ENCODE measurements around the gene TBL1X. TPM values are rescaled to one million over a fixed set of nuclear protein-coding genes. Genes with fewer than 3 reads are reported as not detected.
"Not testable (repeated sequence)": the region's sequence is repeated elsewhere in the genome, so short reads cannot be mapped to it uniquely, and the experiment has no call there.

The TBL1X gene
- total and polyA plus RNA-seq, 2 of the 13 experiments (the other 11 are each of a cell fraction or from before 2014, with no cell fraction given) = 17.6 to 19.9 TPM

GRCh38 chrX:9475417-9475816 lies 10.6 kb downstream of the TBL1X start:
- in situ Hi-C loops (cut with HindIII; ENCODE audit: extremely low pct_ligation_motif_present, low pct_unique_long_range_greater_than_20kb); H3K4me3 ChIP-seq (replicated peaks in 1 of 3; ENCODE audit: insufficient read depth in 1 of 3, low read depth in 2 of 3, low read length in 3 of 3); ATAC-seq; H3K27ac ChIP-seq (ENCODE audit: extremely low read length, insufficient read depth, low read length); H3K4me2 ChIP-seq (ENCODE audit: low read depth, low read length); H2AFZ ChIP-seq (ENCODE audit: low read length); H3K27me3 ChIP-seq (ENCODE audit: control insufficient read depth in 1 of 2, insufficient read depth in 2 of 2, low read length in 2 of 2); BruUV-seq (replicated peaks); H3K36me3 ChIP-seq (replicated peaks in 1 of 2; ENCODE audit: control insufficient read depth in 1 of 2, insufficient read depth in 2 of 2, low read length in 2 of 2); DNase-seq (ENCODE audit: low spot score); CTCF ChIA-PET (ENCODE audit: low intra/inter-chr PET ratio, low total read pairs); POLR2A ChIA-PET; intact Hi-C loops (cut with micrococcal nuclease; ENCODE audit: unreplicated experiment); H3K9ac ChIP-seq (ENCODE audit: insufficient read depth, low read depth, low read length); FAIRE-seq; H3K9me3 ChIP-seq (ENCODE audit: low read length): not testable (repeated sequence)
- Histone ChIP-seq H4K20me1 (ENCODE audit: insufficient read depth, low read length) (peaks cover 18% of the 10 kb centered on the region; the same call in 1 of the 2 replicates), H3K4me1 (ENCODE audit: insufficient read depth, low read length) (peaks cover 74% of the 10 kb centered on the region), H3K79me2 (ENCODE audit: insufficient read depth, low read length) (peaks cover 78% of the 10 kb centered on the region)
- WGBS (ENCODE audit: low lambda C conversion rate) = 89% methylated on average over 4 of the region's 4 CpGs

DNA sequence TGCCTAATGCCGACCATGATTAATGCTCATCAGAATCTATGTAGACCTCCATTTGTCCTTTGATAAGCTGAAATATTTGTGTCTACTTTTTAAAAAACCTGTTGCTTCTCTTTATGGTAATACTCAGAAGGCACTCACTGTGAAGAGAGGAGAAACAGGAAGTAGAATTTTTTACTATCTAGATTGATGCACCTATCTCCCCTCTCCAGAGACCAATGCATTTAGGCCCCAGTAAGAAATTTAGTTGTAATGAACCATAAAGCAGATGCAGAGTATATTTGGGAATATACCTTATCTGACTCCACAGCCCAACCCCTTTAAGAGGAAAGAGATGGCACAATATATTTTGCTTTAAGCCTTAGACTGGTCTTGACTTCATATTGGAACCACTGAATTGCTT lies 11.1 kb downstream of the TBL1X start:
- no peak overlapping the region for H3K9ac ChIP-seq (ENCODE audit: insufficient read depth, low read depth, low read length)
- H3K4me2 ChIP-seq (ENCODE audit: low read depth, low read length) = peak overlapping the region; percentile 3; the same call in 1 of the 2 replicates
- no peak for FAIRE-seq

More for the DNA sequence above, 11.1 kb downstream of the TBL1X start:
- ChIA-PET CTCF (ENCODE audit: low intra/inter-chr PET ratio, low total read pairs) (no interaction called here), POLR2A (no interaction called here)
- H3K9me3 ChIP-seq (ENCODE audit: low read length) = no peaks in the 10 kb centered on the region
- DNase-seq (ENCODE audit: low spot score) (no peak), ATAC-seq (no peak)
- H3K79me2 ChIP-seq (ENCODE audit: insufficient read depth, low read length) = peaks cover 76% of the 10 kb centered on the region
- H3K27ac ChIP-seq (ENCODE audit: extremely low read length, insufficient read depth, low read length) = peak overlapping the region; percentile 26
- 89% methylated on average over 1 of the region's 1 CpG for WGBS (ENCODE audit: low lambda C conversion rate)
- in situ Hi-C loops (cut with HindIII; ENCODE audit: extremely low pct_ligation_motif_present, low pct_unique_long_range_greater_than_20kb) = no loop called here
- no TSS peak for BruUV-seq (replicated peaks)
- no peak overlapping the region for H2AFZ ChIP-seq (ENCODE audit: low read length)
- peaks cover 17% of the 10 kb centered on the region; the same call in 1 of the 2 replicates for H4K20me1 ChIP-seq (ENCODE audit: insufficient read depth, low read length)
- no peaks in the 10 kb centered on the region for H3K36me3 ChIP-seq (replicated peaks in 1 of 2; ENCODE audit: control insufficient read depth in 1 of 2, insufficient read depth in 2 of 2, low read length in 2 of 2)
- no peaks in the 10 kb centered on the region for H3K27me3 ChIP-seq (ENCODE audit: control insufficient read depth in 1 of 2, insufficient read depth in 2 of 2, low read length in 2 of 2)
- no peak overlapping the region for H3K4me3 ChIP-seq (replicated peaks in 1 of 3; ENCODE audit: insufficient read depth in 1 of 3, low read depth in 2 of 3, low read length in 3 of 3)
- intact Hi-C loops (cut with micrococcal nuclease; ENCODE audit: unreplicated experiment) = no loop called here
- TF ChIP-seq EED (CRISPR knock-in tag; IDR thresholded peaks at IDR 0.05) (no peak), GATA4 (IDR thresholded peaks at IDR 0.05; ENCODE audit: borderline replicate concordance, low read depth) (no peak), ELF4 (CRISPR knock-in tag; IDR thresholded peaks at IDR 0.05; ENCODE audit: borderline replicate concordance) (no peak), RXRB (CRISPR knock-in tag; IDR thresholded peaks at IDR 0.05; ENCODE audit: borderline replicate concordance) (no peak), TERF1 (CRISPR knock-in tag; IDR thresholded peaks at IDR 0.05) (no peak), SETDB1 (CRISPR knock-in tag; IDR thresholded peaks at IDR 0.05; ENCODE audit: borderline replicate concordance) (no peak), RCOR2 (CRISPR knock-in tag; IDR thresholded peaks at IDR 0.05) (no peak), ZFAT (CRISPR knock-in tag; conservative IDR thresholded peaks at IDR 0.05) (no peak), MYNN (CRISPR knock-in tag; IDR thresholded peaks at IDR 0.05; ENCODE audit: low read depth) (no peak), ZNF350 (CRISPR knock-in tag; IDR thresholded peaks at IDR 0.05; ENCODE audit: borderline replicate concordance, low read depth) (no peak)
- H3K4me1 ChIP-seq (ENCODE audit: insufficient read depth, low read length) = peaks cover 72% of the 10 kb centered on the region
